Neural progenitor cell (in vitro differentiated cells): ENCODE data around the gene GDF2.

Source experiments
- CTCF ChIP-seq: fragments of 200-600 bp; sonication (generic); IDR thresholded peaks from 2 replicates; pipeline ENCODE4 v1.5.1; 2017; ENCODE audit warnings: antibody characterized with exemption, mild to moderate bottlenecking
- EZH2 ChIP-seq: fragments of 200-600 bp; sonication (generic); IDR thresholded peaks from 2 replicates; pipeline ENCODE4 v1.6.1; 2017; ENCODE audit warnings: antibody characterized with exemption, mild to moderate bottlenecking, moderate library complexity
- EZH2phosphoT487 ChIP-seq: fragments of 200-600 bp; sonication (generic); IDR thresholded peaks from 2 replicates; pipeline ENCODE4 v1.6.1; 2017; ENCODE audit warnings: antibody characterized with exemption

GRCh38 chr10:47296156-47296894, 25.9 kb upstream of the GDF2 start:
- TF ChIP-seq EZH2phosphoT487, result no peak
- no peak for TF ChIP-seq CTCF
- TF ChIP-seq EZH2, result no peak
